ENCODE measurements around the gene GRAP2.
"Not testable (repeated sequence)": the region's sequence is repeated elsewhere in the genome, so short reads cannot be mapped to it uniquely, and the experiment has no call there.

The GRAP2 gene

GRCh38 chr22:39946503-39947219 is 45.8 kb downstream of the GRAP2 start:
- no peak for DNase-seq (ENCODE audit: low spot score)

GRCh38 chr22:39947220-39948216 is 46.6 kb downstream of the GRAP2 start:
- DNase-seq (ENCODE audit: low spot score): no peak

- DNase-seq (ENCODE audit: low spot score): peak; percentile 19
These were observed 49.3 kb downstream of the GRAP2 start for GRCh38 chr22:39949964-39950737.

GRCh38 chr22:39951603-39952293 is 50.9 kb downstream of the GRAP2 start:
- not testable (repeated sequence) for DNase-seq (ENCODE audit: low spot score)

- DNase-seq (ENCODE audit: low spot score): no peak
These were observed 51.5 kb downstream of the GRAP2 start for GRCh38 chr22:39952347-39952746.

GRCh38 chr22:39953101-39953500 is 52.2 kb downstream of the GRAP2 start:
- DNase-seq (ENCODE audit: low spot score): no peak

DNA sequence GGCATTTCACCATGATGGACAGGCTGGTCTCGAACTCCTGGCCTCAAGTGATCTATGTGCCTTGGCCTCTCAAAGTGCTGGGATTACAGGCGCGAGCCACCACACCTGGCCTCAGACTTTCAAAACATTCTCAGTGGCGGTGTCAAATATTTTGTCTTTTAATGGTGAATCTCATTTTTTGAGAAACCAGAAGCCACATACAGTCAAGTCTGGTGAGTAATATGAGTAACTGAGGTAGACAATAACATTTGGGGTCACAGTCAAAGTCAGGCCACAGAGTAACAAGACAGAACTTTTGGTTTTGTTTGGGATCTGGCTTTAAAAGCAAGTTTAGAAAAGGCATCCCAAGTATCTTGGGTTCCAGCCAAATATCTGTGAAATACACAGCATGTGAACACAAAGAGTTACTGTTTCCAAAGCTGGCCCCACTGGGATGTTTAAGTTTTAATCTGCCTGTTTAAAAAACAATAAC is 53.7 kb downstream of the GRAP2 start:
- no peak for DNase-seq (ENCODE audit: low spot score)

GRCh38 chr22:39955675-39956074 is 54.8 kb downstream of the GRAP2 start:
- no peak for DNase-seq (ENCODE audit: low spot score)

- no peak for DNase-seq (ENCODE audit: low spot score)
These were observed 56.2 kb downstream of the GRAP2 start for GRCh38 chr22:39956932-39957664.

DNA sequence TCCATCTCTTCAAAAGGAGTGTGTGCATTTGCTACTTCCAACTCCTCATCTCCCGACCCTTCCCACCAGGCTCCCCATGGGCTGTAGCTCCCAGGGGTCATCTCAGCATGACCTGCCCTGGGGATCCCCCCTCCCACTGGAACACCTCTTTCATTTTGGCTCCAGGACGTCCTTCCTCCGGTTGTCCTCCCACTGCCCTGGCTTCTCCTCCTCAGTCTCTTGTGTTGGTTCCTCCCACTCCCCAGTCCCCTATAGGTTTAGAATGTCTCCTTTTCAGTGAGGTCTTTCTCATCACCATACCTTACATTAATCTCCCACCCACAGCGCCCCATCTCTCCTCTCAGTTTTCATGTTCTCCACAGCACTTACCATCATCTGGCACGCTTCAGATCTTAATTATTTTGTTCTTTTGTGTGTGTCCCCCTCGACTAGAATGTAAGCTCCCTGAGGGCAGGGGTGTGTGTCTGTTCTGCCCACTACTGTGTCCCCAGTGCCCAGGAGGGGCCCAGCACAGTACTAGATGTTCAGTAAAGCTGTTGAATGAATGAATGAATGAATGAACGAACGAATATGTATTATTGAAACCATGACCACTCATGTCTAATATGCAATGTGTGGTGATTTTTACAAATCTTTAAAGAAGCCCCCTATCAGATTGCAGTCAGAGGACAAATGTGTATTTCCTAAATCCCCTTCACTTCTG is 57.3 kb downstream of the GRAP2 start:
- no peak for DNase-seq (ENCODE audit: low spot score)

- DNase-seq (ENCODE audit: low spot score): no peak
These were observed 58.2 kb downstream of the GRAP2 start for GRCh38 chr22:39958949-39959639.

GRCh38 chr22:39959640-39960447 is 59.0 kb downstream of the GRAP2 start, which contains the start of gene TMA7B:
TMA7B (plus strand) TSS chr22:39960397; CDS start chr22:39964375, 3,978 bp downstream.
- no peak for DNase-seq (ENCODE audit: low spot score)

GRCh38 chr22:39960791-39961746 is 60.2 kb downstream of the GRAP2 start:
- no peak for DNase-seq (ENCODE audit: low spot score)

DNA sequence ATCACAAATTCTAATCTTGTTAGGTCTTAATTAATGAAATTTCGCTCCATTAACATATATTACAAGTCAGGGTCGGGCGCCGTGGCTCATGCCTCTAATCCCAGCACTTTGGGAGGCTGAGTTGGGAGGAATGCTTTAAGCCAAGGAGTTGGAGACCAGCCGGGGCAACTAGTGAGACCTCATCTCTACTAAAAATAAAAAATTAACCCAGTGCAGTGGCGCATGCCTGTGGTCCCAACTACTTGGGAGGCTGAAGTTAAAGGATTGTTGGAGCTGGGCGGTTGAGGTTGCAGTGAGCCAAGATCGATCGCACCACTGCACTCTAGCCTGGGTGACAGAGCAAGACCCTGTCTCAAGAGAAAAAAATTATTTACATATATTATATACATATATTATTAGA is 61.2 kb downstream of the GRAP2 start:
- DNase-seq (ENCODE audit: low spot score): no peak

DNA sequence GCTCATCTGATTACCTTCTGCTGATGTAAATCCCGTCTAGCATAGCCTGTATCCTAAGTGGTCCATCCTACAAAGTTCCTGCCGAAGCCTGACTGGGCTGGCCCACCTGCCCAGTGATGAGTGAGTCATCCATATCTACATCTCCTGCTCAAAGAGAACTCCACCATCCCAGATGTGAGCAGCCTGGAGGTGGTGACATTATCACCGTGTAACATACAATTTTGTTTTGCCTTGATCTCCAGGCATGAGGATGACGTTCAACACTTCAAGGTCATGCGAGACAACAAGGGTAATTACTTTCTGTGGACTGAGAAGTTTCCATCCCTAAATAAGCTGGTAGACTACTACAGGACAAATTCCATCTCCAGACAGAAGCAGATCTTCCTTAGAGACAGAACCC is 64.9 kb downstream of the GRAP2 start:
- no peak for DNase-seq (ENCODE audit: low spot score)

DNA sequence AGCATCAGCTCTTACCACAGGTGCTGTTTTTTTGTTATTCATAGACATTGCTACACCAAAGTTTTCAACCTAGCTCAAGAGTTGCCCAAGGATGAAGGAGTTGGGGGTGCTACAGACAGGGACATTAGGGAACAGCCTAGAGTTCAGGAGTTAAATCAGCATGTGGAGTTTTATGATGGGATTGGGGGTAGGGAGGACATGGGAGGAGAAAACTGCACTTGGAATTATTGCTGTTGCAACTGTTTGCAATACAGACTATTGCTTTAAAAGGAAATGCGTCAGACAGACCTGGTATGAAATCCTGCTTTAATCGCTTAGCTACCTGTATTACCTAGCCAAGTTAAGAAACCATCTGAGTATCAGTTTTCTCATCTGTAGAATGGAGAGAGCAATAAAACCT is 65.6 kb downstream of the GRAP2 start:
- DNase-seq (ENCODE audit: low spot score): no peak

DNA sequence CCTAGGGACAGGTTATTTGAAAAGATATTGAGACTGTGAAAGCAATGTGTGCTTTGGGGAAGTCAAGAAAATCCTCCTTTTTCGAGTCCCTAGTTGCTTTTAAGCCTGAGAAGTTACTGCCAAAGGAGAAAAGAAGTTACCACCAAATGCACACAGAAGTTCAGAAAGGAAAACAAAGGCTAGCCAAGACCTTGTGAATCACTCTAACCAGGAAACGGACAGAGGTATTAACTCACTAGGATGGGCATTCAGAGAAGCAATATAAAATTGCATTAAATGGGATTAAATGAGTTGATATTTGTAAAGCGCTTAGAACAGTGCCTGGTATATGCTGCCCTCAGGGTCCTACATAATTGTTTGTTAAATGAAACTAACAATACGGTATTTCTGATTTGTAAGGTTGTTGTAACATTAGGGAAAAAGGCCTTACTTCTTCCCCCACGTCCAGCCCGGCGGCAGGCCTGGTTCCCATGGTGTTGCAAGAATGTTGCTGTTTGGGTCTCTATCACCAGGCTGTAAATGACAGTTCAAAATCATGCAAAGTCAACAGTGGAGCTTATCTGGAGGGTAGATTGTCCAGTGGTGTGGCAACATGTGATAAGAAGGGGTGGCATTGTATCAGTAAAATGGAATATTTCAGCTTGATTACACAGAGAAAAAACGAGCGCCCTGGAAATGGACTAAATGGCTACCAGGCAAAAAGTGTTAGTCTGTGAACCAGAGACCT is 66.4 kb downstream of the GRAP2 start:
- no peak for DNase-seq (ENCODE audit: low spot score)

Measured in germinal center (tissue), 1 donor.